HEK293 (cell line): ENCODE data around the gene TOR1A.

Experiments
- ZFP69B ChIP-seq: fragments of 450-650 bp; formaldehyde crosslinking; IDR thresholded peaks from 2 replicates; pipeline ENCODE4 v1.5.1; 2016; ENCODE audit warnings: missing biosample characterization, missing genetic modification characterization
- ZNF2 ChIP-seq: fragments of 450-650 bp; formaldehyde crosslinking; IDR thresholded peaks from 2 replicates; pipeline ENCODE4 v1.5.1; 2016; ENCODE audit warnings: missing biosample characterization, missing genetic modification characterization

DNA sequence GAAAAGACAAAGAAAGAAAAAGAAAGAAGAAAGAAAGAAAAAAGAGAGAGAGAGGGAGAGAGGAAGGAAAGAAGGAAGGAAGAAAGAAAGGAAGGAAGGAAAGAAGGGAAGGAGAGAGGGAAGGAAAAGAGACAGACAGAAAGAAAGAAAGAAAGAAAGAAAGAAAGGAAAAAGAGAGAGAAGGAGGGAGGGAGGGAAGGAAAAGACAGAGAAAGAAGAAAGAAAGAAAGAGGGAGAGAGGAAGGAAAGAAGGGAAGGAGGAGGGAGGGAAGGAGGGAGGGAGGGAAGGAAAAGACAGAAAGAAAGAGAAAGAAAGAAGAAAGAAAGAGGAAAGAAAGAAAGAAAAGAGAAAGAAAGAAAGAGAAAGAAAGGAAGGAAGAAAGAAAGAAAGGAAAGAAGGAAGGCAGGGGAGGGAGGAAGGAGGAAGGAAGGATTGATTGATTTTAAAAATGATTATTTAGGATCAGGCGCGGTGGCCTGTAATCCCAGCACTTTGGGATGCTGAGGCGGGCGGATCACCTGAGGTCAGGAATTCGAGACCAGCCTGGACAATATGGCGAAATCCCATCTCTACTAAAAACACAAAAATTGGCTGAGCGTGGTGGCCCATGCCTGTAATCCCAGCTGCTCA lies 44.3 kb downstream of the TOR1A start:
- no peak for TF ChIP-seq ZFP69B (tag by site-specific recombination)
- TF ChIP-seq ZNF2, result no peak
